HepG2 (cell line): ENCODE measurements around the gene PROM2. TPM values are rescaled to one million over a fixed set of nuclear protein-coding genes. Genes with fewer than 3 reads are reported as not detected.

ENCODE experiments used
- BRD4 ChIP-seq: sonication (generic); formaldehyde crosslinking; IDR thresholded peaks from 2 replicates; pipeline ENCODE4 v1.4.0; 2020; ENCODE audit warnings: missing genetic modification reagents
- FOXO4 ChIP-seq: sonication (generic); formaldehyde crosslinking; conservative IDR thresholded peaks from 2 replicates; pipeline ENCODE4 v1.8.1; 2023; ENCODE audit warnings: missing genetic modification reagents
- GABPA ChIP-seq, 2 experiments: IDR thresholded peaks; 2 replicates each; pipeline ENCODE4 v1.6.1; 2011 to 2016; ENCODE audit warnings: low read depth in 2 of 2, low read length in 1 of 2, missing biosample characterization in 1 of 2, missing genetic modification characterization in 1 of 2
- GATAD2A ChIP-seq: IDR thresholded peaks from 2 replicates; pipeline ENCODE4 v1.6.1; 2016
- HMGA1 ChIP-seq: sonication (generic); formaldehyde crosslinking; conservative IDR thresholded peaks from 2 replicates; pipeline ENCODE4 v1.4.0; 2020; ENCODE audit warnings: missing genetic modification reagents
- IRF2 ChIP-seq: IDR thresholded peaks from 2 replicates; pipeline ENCODE4 v1.6.1; 2018; ENCODE audit warnings: missing genetic modification reagents, missing compliant biosample characterization
- JUN ChIP-seq: sonication (generic); formaldehyde crosslinking; IDR thresholded peaks from 2 replicates; pipeline ENCODE4 v1.4.0; 2020; ENCODE audit warnings: mild to moderate bottlenecking, missing genetic modification reagents
- KDM3A ChIP-seq: IDR thresholded peaks from 2 replicates; pipeline ENCODE4 v1.6.1; 2018; ENCODE audit warnings: low read depth, missing compliant biosample characterization
- KLF11 ChIP-seq: IDR thresholded peaks from 2 replicates; pipeline ENCODE4 v1.6.1; 2016; ENCODE audit warnings: missing compliant biosample characterization
- MEF2D ChIP-seq: sonication (generic); formaldehyde crosslinking; IDR thresholded peaks from 2 replicates; pipeline ENCODE4 v1.5.1; 2020; ENCODE audit warnings: mild to moderate bottlenecking, missing genetic modification reagents
- MYNN ChIP-seq: sonication (generic); formaldehyde crosslinking; IDR thresholded peaks from 2 replicates; pipeline ENCODE4 v1.4.0; 2020; ENCODE audit warnings: mild to moderate bottlenecking, low read depth, missing genetic modification reagents
- RCOR2 ChIP-seq: IDR thresholded peaks from 2 replicates; pipeline ENCODE4 v1.6.1; 2016; ENCODE audit warnings: missing biosample characterization, missing genetic modification reagents
- RORA ChIP-seq: sonication (generic); formaldehyde crosslinking; IDR thresholded peaks from 2 replicates; pipeline ENCODE4 v1.5.0; 2020; ENCODE audit warnings: mild to moderate bottlenecking, missing genetic modification reagents, moderate library complexity
- TCF7 ChIP-seq: sonication (generic); IDR thresholded peaks from 2 replicates; pipeline ENCODE4 v1.6.1; 2016; ENCODE audit warnings: antibody characterized with exemption, low read depth
- TCF7L2 ChIP-seq: IDR thresholded peaks from 2 replicates; pipeline ENCODE4 v1.6.1; 2011; ENCODE audit warnings: mild to moderate bottlenecking, low read depth, low read length, moderate library complexity
- ZFY ChIP-seq: sonication (generic); formaldehyde crosslinking; IDR thresholded peaks from 2 replicates; pipeline ENCODE4 v1.4.0; 2020; ENCODE audit warnings: missing genetic modification reagents
- ZNF225 ChIP-seq: sonication (generic); formaldehyde crosslinking; IDR thresholded peaks from 2 replicates; pipeline ENCODE4 v1.4.0; 2020; ENCODE audit warnings: mild to moderate bottlenecking, missing genetic modification reagents
- ZNF24 ChIP-seq: fragments of 450-650 bp; IDR thresholded peaks from 2 replicates; pipeline ENCODE4 v1.6.1; 2017; ENCODE audit warnings: antibody characterized with exemption, mild to moderate bottlenecking
- ZNF333 ChIP-seq: sonication (generic); formaldehyde crosslinking; IDR thresholded peaks from 2 replicates; pipeline ENCODE4 v1.4.0; 2020; ENCODE audit warnings: mild to moderate bottlenecking, missing genetic modification reagents, borderline replicate concordance
- ZNF350 ChIP-seq: sonication (generic); formaldehyde crosslinking; IDR thresholded peaks from 2 replicates; pipeline ENCODE4 v1.4.0; 2020; ENCODE audit warnings: mild to moderate bottlenecking, low read depth, missing genetic modification reagents, borderline replicate concordance
- ZNF460 ChIP-seq: sonication (generic); formaldehyde crosslinking; IDR thresholded peaks from 2 replicates; pipeline ENCODE4 v1.5.1; 2020; ENCODE audit warnings: missing genetic modification reagents, mild to moderate bottlenecking, borderline replicate concordance
- ZNF530 ChIP-seq: sonication (generic); formaldehyde crosslinking; IDR thresholded peaks from 2 replicates; pipeline ENCODE4 v1.5.0; 2020; ENCODE audit warnings: low read depth, mild to moderate bottlenecking, missing genetic modification reagents
- polyA plus RNA-seq, 8 experiments: library from polyadenylated mRNA; depleted of rRNA in 3 of 8; stranded (reverse) in 7 of 8; unstranded in 1 of 8; fragments of >200 nt; fragmentation: Illumina TruSeq in 4 of 8; extraction: Trizol in 4 of 8; gene quantifications; 2 replicates each; pipeline versions ENCODE4 v1.2.1 to v1.2.3, GENCODE V29; 2011 to 2016; ENCODE audit warnings: low read depth in 4 of 8, missing spikeins in 1 of 8, mixed read lengths in 1 of 8; ENCODE audit not compliant: insufficient read depth in 1 of 8
- total RNA-seq, 5 experiments: library from RNA; depleted of rRNA; stranded (reverse); fragments of >200 nt; fragmentation: Illumina TruSeq; extraction: Trizol; gene quantifications; 2 replicates each; pipeline ENCODE4 v1.2.3, GENCODE V29; 2016; ENCODE audit warnings: low read depth in 1 of 5
- TF ChIP-seq, protein P1 (sequence below): sonication (generic); formaldehyde crosslinking; IDR thresholded peaks from 2 replicates; pipeline ENCODE4 v1.4.0; 2020; ENCODE audit warnings: missing genetic modification reagents
- TF ChIP-seq, protein P2 (sequence below): IDR thresholded peaks from 2 replicates; pipeline ENCODE4 v1.6.1; 2016; ENCODE audit warnings: mild to moderate bottlenecking
- TF ChIP-seq, protein P3 (sequence below): sonication (generic); formaldehyde crosslinking; conservative IDR thresholded peaks from 2 replicates; pipeline ENCODE4 v1.4.0; 2020; ENCODE audit warnings: mild to moderate bottlenecking, missing genetic modification reagents, moderate library complexity

Gene PROM2
- total and polyA plus RNA-seq, 2 of the 13 experiments (the other 11 are each of a cell fraction or from before 2014, with no cell fraction given): not detected

GRCh38 chr2:95305380-95306061 lies 31.3 kb downstream of the PROM2 start (continued):
- TF ChIP-seq FOXO4 (CRISPR knock-in tag) (no peak), TCF7L2 (no peak), TCF7 (no peak), ZNF460 (CRISPR knock-in tag) (no peak), MEF2D (CRISPR knock-in tag) (no peak), ZNF24 (no peak), ZNF350 (no peak; the same call in 1 of the 2 replicates), HMGA1 (CRISPR knock-in tag) (no peak), IRF2 (CRISPR knock-in tag) (no peak), JUN (no peak), ZFY (no peak), MYNN (CRISPR knock-in tag) (no peak), RCOR2 (CRISPR knock-in tag) (no peak), GATAD2A (CRISPR knock-in tag) (peak; percentile 26; the same call in 1 of the 2 replicates), KLF11 (CRISPR knock-in tag) (no peak), KDM3A (no peak), ZNF333 (CRISPR knock-in tag) (no peak), ZNF530 (CRISPR knock-in tag) (no peak), RORA (CRISPR knock-in tag) (no peak), GABPA (IDR thresholded peaks at IDR 0.05; ENCODE audit: low read depth, low read length) (no peak), GABPA (CRISPR knock-in tag; IDR thresholded peaks at IDR 0.05; ENCODE audit: low read depth) (no peak), BRD4 (CRISPR knock-in tag) (no peak), ZNF225 (CRISPR knock-in tag) (no peak)
- TF ChIP-seq, protein P1, sequence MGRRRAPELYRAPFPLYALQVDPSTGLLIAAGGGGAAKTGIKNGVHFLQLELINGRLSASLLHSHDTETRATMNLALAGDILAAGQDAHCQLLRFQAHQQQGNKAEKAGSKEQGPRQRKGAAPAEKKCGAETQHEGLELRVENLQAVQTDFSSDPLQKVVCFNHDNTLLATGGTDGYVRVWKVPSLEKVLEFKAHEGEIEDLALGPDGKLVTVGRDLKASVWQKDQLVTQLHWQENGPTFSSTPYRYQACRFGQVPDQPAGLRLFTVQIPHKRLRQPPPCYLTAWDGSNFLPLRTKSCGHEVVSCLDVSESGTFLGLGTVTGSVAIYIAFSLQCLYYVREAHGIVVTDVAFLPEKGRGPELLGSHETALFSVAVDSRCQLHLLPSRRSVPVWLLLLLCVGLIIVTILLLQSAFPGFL (CRISPR knock-in tag): no peak
- TF ChIP-seq, protein P2, sequence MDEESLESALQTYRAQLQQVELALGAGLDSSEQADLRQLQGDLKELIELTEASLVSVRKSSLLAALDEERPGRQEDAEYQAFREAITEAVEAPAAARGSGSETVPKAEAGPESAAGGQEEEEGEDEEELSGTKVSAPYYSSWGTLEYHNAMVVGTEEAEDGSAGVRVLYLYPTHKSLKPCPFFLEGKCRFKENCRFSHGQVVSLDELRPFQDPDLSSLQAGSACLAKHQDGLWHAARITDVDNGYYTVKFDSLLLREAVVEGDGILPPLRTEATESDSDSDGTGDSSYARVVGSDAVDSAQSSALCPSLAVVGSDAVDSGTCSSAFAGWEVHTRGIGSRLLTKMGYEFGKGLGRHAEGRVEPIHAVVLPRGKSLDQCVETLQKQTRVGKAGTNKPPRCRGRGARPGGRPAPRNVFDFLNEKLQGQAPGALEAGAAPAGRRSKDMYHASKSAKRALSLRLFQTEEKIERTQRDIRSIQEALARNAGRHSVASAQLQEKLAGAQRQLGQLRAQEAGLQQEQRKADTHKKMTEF (CRISPR knock-in tag): no peak
- TF ChIP-seq, protein P3, sequence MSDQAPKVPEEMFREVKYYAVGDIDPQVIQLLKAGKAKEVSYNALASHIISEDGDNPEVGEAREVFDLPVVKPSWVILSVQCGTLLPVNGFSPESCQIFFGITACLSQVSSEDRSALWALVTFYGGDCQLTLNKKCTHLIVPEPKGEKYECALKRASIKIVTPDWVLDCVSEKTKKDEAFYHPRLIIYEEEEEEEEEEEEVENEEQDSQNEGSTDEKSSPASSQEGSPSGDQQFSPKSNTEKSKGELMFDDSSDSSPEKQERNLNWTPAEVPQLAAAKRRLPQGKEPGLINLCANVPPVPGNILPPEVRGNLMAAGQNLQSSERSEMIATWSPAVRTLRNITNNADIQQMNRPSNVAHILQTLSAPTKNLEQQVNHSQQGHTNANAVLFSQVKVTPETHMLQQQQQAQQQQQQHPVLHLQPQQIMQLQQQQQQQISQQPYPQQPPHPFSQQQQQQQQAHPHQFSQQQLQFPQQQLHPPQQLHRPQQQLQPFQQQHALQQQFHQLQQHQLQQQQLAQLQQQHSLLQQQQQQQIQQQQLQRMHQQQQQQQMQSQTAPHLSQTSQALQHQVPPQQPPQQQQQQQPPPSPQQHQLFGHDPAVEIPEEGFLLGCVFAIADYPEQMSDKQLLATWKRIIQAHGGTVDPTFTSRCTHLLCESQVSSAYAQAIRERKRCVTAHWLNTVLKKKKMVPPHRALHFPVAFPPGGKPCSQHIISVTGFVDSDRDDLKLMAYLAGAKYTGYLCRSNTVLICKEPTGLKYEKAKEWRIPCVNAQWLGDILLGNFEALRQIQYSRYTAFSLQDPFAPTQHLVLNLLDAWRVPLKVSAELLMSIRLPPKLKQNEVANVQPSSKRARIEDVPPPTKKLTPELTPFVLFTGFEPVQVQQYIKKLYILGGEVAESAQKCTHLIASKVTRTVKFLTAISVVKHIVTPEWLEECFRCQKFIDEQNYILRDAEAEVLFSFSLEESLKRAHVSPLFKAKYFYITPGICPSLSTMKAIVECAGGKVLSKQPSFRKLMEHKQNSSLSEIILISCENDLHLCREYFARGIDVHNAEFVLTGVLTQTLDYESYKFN (CRISPR knock-in tag): 0 out of 2 replicates have a peak, but pooled peaks have one; percentile 14
